HEK293 (cell line): Measurements from ENCODE around the gene IQSEC1.

Experiments
- BCL11A ChIP-seq: fragments of 450-650 bp; formaldehyde crosslinking; IDR thresholded peaks from 2 replicates; pipeline ENCODE4 v1.5.1; 2016; ENCODE audit warnings: low read depth, missing biosample characterization, missing genetic modification characterization
- PRDM1 ChIP-seq: fragments of 450-650 bp; formaldehyde crosslinking; IDR thresholded peaks from 2 replicates; pipeline ENCODE4; 2016; ENCODE audit warnings: missing biosample characterization, missing genetic modification characterization
- ZBTB1 ChIP-seq: fragments of 450-650 bp; formaldehyde crosslinking; IDR thresholded peaks from 2 replicates; pipeline ENCODE4 v1.5.1; 2016; ENCODE audit warnings: missing biosample characterization, missing genetic modification characterization
- ZNF19 ChIP-seq: fragments of 450-650 bp; formaldehyde crosslinking; IDR thresholded peaks from 2 replicates; pipeline ENCODE4; 2016; ENCODE audit warnings: missing biosample characterization, missing genetic modification characterization, low read depth
- ZNF274 ChIP-seq, 2 experiments: fragments of 200-500 bp in 1 of 2; fragments of 450-650 bp in 1 of 2; sonication (Bioruptor generic) in 1 of 2; formaldehyde crosslinking in 1 of 2; IDR thresholded peaks; 2 replicates each; pipeline versions ENCODE4 v1.5.1 to v1.6.1; 2014 to 2016; ENCODE audit warnings: borderline replicate concordance in 1 of 2, inconsistent platforms in 1 of 2, low read length in 1 of 2, missing biosample characterization in 1 of 2, missing genetic modification characterization in 1 of 2
- ZNF394 ChIP-seq: fragments of 450-650 bp; formaldehyde crosslinking; IDR thresholded peaks from 2 replicates; pipeline ENCODE4 v1.5.1; 2016; ENCODE audit warnings: missing biosample characterization, missing genetic modification characterization, mild to moderate bottlenecking, moderate library complexity, borderline replicate concordance
- ZNF654 ChIP-seq: fragments of 450-650 bp; formaldehyde crosslinking; IDR thresholded peaks from 2 replicates; pipeline ENCODE4 v1.5.1; 2016; ENCODE audit warnings: low read depth, missing biosample characterization, missing genetic modification characterization
- ZNF76 ChIP-seq: fragments of 450-650 bp; formaldehyde crosslinking; IDR thresholded peaks from 2 replicates; pipeline ENCODE4; 2016; ENCODE audit warnings: low read depth, missing biosample characterization, missing genetic modification characterization, borderline replicate concordance
- ZSCAN16 ChIP-seq: fragments of 450-650 bp; formaldehyde crosslinking; IDR thresholded peaks from 2 replicates; pipeline ENCODE4 v1.5.1; 2016; ENCODE audit warnings: missing biosample characterization, missing genetic modification characterization
- TF ChIP-seq, protein P1 (sequence below): fragments of 450-650 bp; formaldehyde crosslinking; IDR thresholded peaks from 2 replicates; pipeline ENCODE4 v1.5.1; 2016; ENCODE audit warnings: missing biosample characterization, missing genetic modification characterization
- TF ChIP-seq, protein P2 (sequence below): fragments of 450-650 bp; formaldehyde crosslinking; IDR thresholded peaks from 2 replicates; pipeline ENCODE4 v1.5.1; 2016; ENCODE audit warnings: missing biosample characterization, missing genetic modification characterization

DNA sequence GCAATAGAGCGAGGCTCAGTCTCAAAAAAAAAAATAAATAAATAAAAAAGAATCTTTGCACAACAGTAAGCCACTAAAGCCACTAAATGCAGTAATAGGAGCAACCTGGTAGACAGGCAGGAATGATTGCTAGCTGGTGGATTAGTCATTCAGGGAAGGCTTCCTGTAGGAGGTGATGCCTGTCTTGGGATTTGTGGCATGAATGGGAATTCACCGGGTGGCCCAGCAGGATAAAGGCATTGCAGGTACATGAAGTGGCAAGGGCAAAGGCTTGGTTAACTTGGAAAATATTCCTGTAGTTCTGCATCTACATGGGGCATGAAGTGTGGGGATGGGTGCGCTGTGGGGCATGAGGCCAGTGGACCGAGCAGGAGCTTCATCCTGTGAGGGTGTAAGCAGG lies 94.5 kb downstream of the IQSEC1 start:
- TF ChIP-seq ZNF274 (IDR thresholded peaks at IDR 0.05; ENCODE audit: low read length) (no peak), ZNF274 (tag by site-specific recombination; IDR thresholded peaks at IDR 0.05; ENCODE audit: borderline replicate concordance) (no peak), ZSCAN16 (tag by site-specific recombination) (no peak), ZNF654 (tag by site-specific recombination) (no peak), ZBTB1 (tag by site-specific recombination) (no peak), ZNF76 (no peak), ZNF19 (tag by site-specific recombination) (no peak), BCL11A (tag by site-specific recombination) (no peak), ZNF394 (tag by site-specific recombination) (no peak), PRDM1 (tag by site-specific recombination) (no peak)
- TF ChIP-seq, protein P1, sequence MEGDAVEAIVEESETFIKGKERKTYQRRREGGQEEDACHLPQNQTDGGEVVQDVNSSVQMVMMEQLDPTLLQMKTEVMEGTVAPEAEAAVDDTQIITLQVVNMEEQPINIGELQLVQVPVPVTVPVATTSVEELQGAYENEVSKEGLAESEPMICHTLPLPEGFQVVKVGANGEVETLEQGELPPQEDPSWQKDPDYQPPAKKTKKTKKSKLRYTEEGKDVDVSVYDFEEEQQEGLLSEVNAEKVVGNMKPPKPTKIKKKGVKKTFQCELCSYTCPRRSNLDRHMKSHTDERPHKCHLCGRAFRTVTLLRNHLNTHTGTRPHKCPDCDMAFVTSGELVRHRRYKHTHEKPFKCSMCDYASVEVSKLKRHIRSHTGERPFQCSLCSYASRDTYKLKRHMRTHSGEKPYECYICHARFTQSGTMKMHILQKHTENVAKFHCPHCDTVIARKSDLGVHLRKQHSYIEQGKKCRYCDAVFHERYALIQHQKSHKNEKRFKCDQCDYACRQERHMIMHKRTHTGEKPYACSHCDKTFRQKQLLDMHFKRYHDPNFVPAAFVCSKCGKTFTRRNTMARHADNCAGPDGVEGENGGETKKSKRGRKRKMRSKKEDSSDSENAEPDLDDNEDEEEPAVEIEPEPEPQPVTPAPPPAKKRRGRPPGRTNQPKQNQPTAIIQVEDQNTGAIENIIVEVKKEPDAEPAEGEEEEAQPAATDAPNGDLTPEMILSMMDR: no peak
- TF ChIP-seq, protein P2, sequence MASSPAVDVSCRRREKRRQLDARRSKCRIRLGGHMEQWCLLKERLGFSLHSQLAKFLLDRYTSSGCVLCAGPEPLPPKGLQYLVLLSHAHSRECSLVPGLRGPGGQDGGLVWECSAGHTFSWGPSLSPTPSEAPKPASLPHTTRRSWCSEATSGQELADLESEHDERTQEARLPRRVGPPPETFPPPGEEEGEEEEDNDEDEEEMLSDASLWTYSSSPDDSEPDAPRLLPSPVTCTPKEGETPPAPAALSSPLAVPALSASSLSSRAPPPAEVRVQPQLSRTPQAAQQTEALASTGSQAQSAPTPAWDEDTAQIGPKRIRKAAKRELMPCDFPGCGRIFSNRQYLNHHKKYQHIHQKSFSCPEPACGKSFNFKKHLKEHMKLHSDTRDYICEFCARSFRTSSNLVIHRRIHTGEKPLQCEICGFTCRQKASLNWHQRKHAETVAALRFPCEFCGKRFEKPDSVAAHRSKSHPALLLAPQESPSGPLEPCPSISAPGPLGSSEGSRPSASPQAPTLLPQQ (tag by site-specific recombination): no peak
